Left lung (tissue), 10 donors: ENCODE measurements around the gene AMN1. TPM values are rescaled to one million over a fixed set of nuclear protein-coding genes. Genes with fewer than 3 reads are reported as not detected.

Experiments used
- ATAC-seq: fragments of 200-7000 bp; cut with Tn5 transposase; one replicate; pipeline ENCODE4 v1.9.1; 2020; ENCODE audit warnings: moderate library complexity
- DNase-seq, 4 donors: peaks; one replicate each; pipeline ENCODE4 v3.0.0-alpha.2; 2013 to 2020
- H3K27ac ChIP-seq, 2 donors: fragments of 200-600 bp; sonication (generic) in 1 of 2; one replicate each; pipeline versions ENCODE4 v1.5.0 to v1.8.0; 2020 to 2021
- H3K27me3 ChIP-seq, 2 donors: fragments of 200-600 bp; sonication (generic) in 1 of 2; one replicate each; pipeline versions ENCODE4 v1.5.0 to v1.8.0; 2020 to 2021
- H3K36me3 ChIP-seq, 2 donors: fragments of 200-600 bp; sonication (generic) in 1 of 2; one replicate each; pipeline versions ENCODE4 v1.5.0 to v1.8.0; 2020 to 2021
- H3K4me1 ChIP-seq, 2 donors: fragments of 200-600 bp; one replicate each; pipeline ENCODE4 v1.8.0; 2021
- H3K4me3 ChIP-seq, 2 donors: fragments of 200-600 bp; sonication (generic) in 1 of 2; one replicate each; pipeline versions ENCODE4 v1.5.0 to v1.8.0; 2020 to 2021; ENCODE audit warnings: mild to moderate bottlenecking in 1 of 2
- H3K9me3 ChIP-seq, 2 donors: fragments of 200-600 bp; sonication (generic) in 1 of 2; one replicate each; pipeline versions ENCODE4 v1.5.0 to v1.8.0; 2020 to 2021
- intact Hi-C, 2 donors: fragments of 100-400 bp; cut with DNase I; formaldehyde crosslinking; loops; one replicate each; pipeline versions ENCODE4 v1.11.2 to v1.14.2; 2022
- polyA plus RNA-seq, 6 donors: library from polyadenylated mRNA; unstranded; fragments of 120-200 nt; gene quantifications; one replicate each; pipeline ENCODE4 v1.2.1, GENCODE V29; 2013; ENCODE audit not compliant: insufficient read length in 6 of 6
- total RNA-seq, 2 donors: library from RNA; stranded (reverse); fragmentation: NEBNext Ultra II Directional; extraction: Animal tissue kit (Norgen Biotek cat#: 25700); gene quantifications; one replicate each; pipeline ENCODE4 v1.2.1, GENCODE V29; 2021
- TF ChIP-seq, protein P1 (sequence below), 2 donors: fragments of 200-600 bp; sonication (generic) in 1 of 2; IDR thresholded peaks; one replicate each; pipeline versions ENCODE4 v1.5.0 to v1.8.0; 2021; ENCODE audit warnings: antibody characterized with exemption in 2 of 2
- donor health status: DM: no; HTN: yes; CAD: no.
- donor health status: DM: no; HTN: no; CAD: no.

Gene AMN1
- total and polyA plus RNA-seq, 8 donors, result 6.6 to 19.7 (median 17.3) TPM

DNA sequence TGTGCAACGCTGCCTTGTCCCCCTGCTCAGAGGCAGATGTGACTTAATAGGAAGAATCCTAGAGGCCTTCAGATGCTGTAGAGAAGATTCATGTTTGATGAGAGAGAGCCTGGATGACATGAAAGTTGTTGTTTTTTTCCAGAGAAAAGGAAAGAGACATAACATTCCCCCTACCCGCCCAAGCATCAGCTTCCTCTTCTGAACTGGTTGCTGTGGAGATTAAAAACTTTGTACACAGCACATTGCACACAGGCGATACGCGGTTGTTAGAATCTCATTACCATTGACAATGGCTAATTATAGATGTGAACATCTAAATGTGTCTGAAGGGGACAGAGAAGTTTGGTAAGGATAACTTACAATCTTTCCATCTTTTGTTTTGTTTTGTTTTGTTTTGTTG lies 82.9 kb downstream of the AMN1 start:
- H3K27me3 ChIP-seq, result no peaks in the 10 kb centered on the region
- no peaks in the 10 kb centered on the region for H3K36me3 ChIP-seq
- no peaks in the 10 kb centered on the region for H3K9me3 ChIP-seq
- ATAC-seq (peak; percentile 14), DNase-seq (no peak)
- TF ChIP-seq, protein P1, sequence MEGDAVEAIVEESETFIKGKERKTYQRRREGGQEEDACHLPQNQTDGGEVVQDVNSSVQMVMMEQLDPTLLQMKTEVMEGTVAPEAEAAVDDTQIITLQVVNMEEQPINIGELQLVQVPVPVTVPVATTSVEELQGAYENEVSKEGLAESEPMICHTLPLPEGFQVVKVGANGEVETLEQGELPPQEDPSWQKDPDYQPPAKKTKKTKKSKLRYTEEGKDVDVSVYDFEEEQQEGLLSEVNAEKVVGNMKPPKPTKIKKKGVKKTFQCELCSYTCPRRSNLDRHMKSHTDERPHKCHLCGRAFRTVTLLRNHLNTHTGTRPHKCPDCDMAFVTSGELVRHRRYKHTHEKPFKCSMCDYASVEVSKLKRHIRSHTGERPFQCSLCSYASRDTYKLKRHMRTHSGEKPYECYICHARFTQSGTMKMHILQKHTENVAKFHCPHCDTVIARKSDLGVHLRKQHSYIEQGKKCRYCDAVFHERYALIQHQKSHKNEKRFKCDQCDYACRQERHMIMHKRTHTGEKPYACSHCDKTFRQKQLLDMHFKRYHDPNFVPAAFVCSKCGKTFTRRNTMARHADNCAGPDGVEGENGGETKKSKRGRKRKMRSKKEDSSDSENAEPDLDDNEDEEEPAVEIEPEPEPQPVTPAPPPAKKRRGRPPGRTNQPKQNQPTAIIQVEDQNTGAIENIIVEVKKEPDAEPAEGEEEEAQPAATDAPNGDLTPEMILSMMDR (IDR thresholded peaks at IDR 0.05), result no peak
- H3K27ac ChIP-seq, result no peak overlapping the region
- no peaks in the 10 kb centered on the region for H3K4me1 ChIP-seq
- no peak overlapping the region for H3K4me3 ChIP-seq
- intact Hi-C loops, result no loop called here

DNA sequence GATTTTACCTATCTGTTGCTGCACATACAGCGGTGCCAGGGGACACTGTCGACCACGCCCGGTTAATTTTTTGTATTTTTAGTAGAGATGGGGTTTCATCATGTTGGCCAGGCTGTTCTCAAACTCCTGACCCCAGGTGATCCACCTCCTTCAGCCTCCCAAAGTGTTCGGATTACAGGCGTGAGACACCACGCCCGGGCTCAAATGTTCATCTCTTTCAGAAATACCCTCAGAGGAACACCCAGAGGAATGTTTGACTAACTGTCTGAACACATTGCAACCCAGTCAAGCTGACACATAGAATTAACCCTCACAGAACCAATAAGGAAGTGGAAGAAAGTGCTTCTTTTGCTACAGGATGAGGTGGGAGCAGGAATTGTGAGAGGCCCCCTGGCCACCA lies 84.3 kb downstream of the AMN1 start:
- no peak for DNase-seq
- no peaks in the 10 kb centered on the region for H3K4me1 ChIP-seq
- no peaks in the 10 kb centered on the region for H3K36me3 ChIP-seq
- H3K27me3 ChIP-seq, result no peaks in the 10 kb centered on the region
- TF ChIP-seq, protein P1 (IDR thresholded peaks at IDR 0.05), result no peak
- intact Hi-C loops, result no loop called here
- H3K4me3 ChIP-seq, result no peak overlapping the region
- ATAC-seq, result no peak
- no peaks in the 10 kb centered on the region for H3K9me3 ChIP-seq
- no peak overlapping the region for H3K27ac ChIP-seq

GRCh38 chr12:31641509-31642090 lies 87.2 kb downstream of the AMN1 start:
- Histone ChIP-seq H3K4me1 (peaks cover 0 to 6% of the 10 kb centered on the region in 2 donors), H3K27ac (no peak overlapping the region), H3K27me3 (no peaks in the 10 kb centered on the region), H3K4me3 (no peak overlapping the region), H3K9me3 (no peaks in the 10 kb centered on the region), H3K36me3 (no peaks in the 10 kb centered on the region)
- TF ChIP-seq, protein P1 (IDR thresholded peaks at IDR 0.05), result no peak
- no peak for DNase-seq
- intact Hi-C loops, result no loop called here
- no peak for ATAC-seq

GRCh38 chr12:31634620-31635019 lies 94.2 kb downstream of the AMN1 start:
- H3K9me3 ChIP-seq, result no peaks in the 10 kb centered on the region
- no peak overlapping the region for H3K27ac ChIP-seq
- no peaks in the 10 kb centered on the region for H3K27me3 ChIP-seq
- ATAC-seq (no peak), DNase-seq (no peak)
- peaks cover 0 to 10% of the 10 kb centered on the region in 2 donors for H3K4me1 ChIP-seq
- no peak overlapping the region for H3K4me3 ChIP-seq
- intact Hi-C loops, result loop anchor here in 1 of 2 donors (5.0 kb wide), 1 partner anchor 227 kb away; no protein-coding TSS in a partner anchor
- H3K36me3 ChIP-seq, result no peaks in the 10 kb centered on the region
- TF ChIP-seq, protein P1 (IDR thresholded peaks at IDR 0.05), result no peak

DNA sequence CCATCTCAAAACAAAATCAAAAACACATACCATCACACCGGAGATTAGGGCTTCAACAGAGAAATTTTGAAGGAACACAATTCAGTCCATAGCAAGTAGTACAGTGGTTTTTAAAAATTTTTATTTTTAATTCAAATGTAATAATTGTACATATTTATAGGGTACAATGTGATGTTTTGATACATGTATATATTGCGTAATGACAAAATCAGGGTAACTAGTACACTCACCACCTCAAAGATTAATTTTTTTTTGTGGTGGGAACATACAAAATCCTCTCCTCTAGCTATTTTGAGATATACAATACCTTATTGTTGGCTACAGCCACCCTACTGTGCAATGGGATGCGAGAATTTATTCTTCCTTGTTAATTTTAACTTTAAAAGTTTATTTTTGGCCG lies 95.4 kb downstream of the AMN1 start:
- no peak for ATAC-seq
- Histone ChIP-seq H3K27ac (no peak overlapping the region), H3K9me3 (no peaks in the 10 kb centered on the region), H3K36me3 (no peaks in the 10 kb centered on the region), H3K4me3 (no peak overlapping the region), H3K4me1 (peaks cover 0 to 10% of the 10 kb centered on the region in 2 donors), H3K27me3 (no peaks in the 10 kb centered on the region)
- DNase-seq, result no peak
- TF ChIP-seq, protein P1 (IDR thresholded peaks at IDR 0.05), result no peak
- intact Hi-C loops, result no loop called here
